H1 (cell line): ENCODE measurements around the gene GADD45B. TPM values are rescaled to one million over a fixed set of nuclear protein-coding genes. Genes with fewer than 3 reads are reported as not detected.

ENCODE experiments used
- CTCF ChIA-PET: fragments of 300-600 bp; sonication (Branson Sonifier 250); formaldehyde crosslinking; loops from one replicate; lab custom pipeline; 2021; ENCODE audit not compliant: partially characterized antibody; lab: Charles Lee
- POLR2A ChIA-PET: fragments of 300-600 bp; sonication (Branson Sonifier 250); formaldehyde crosslinking; loops from one replicate; lab custom pipeline; 2021; ENCODE audit warnings: inconsistent platforms; ENCODE audit not compliant: partially characterized antibody; lab: Charles Lee
- DNase-seq, 2 experiments: peaks; one replicate each; pipeline versions ENCODE4 v3.0.0 to v3.0.0-alpha.2; 2010 to 2022; ENCODE audit warnings: low spot score in 2 of 2, low read depth in 1 of 2, mixed read lengths in 1 of 2
- FAIRE-seq: peaks from 2 replicates; lab custom pipeline; 2011; peaks lifted over from hg19 to GRCh38; lab: Jason Lieb, UNC
- H2AFZ ChIP-seq: 2 replicates; pipeline ENCODE4 v1.8.1; 2012; ENCODE audit warnings: low read length, inconsistent platforms
- H2AK5ac ChIP-seq: 2 replicates; pipeline ENCODE4 v1.6.1; 2013; ENCODE audit warnings: low read depth, low read length
- H2BK120ac ChIP-seq: replicated peaks from 2 replicates; pipeline ENCODE3; 2013; ENCODE audit warnings: low read depth, low read length, inconsistent platforms
- H2BK12ac ChIP-seq: 2 replicates; pipeline ENCODE4 v1.6.1; 2013; ENCODE audit warnings: low read depth, low read length
- H2BK15ac ChIP-seq: 2 replicates; pipeline ENCODE4 v1.6.1; 2013; ENCODE audit warnings: low read length
- H2BK20ac ChIP-seq: 2 replicates; pipeline ENCODE4 v1.6.1; 2013; ENCODE audit warnings: low read length
- H2BK5ac ChIP-seq: 2 replicates; pipeline ENCODE4 v1.6.1; 2013; ENCODE audit warnings: low read depth, low read length
- H3K14ac ChIP-seq: 2 replicates; pipeline ENCODE4 v1.6.1; 2013; ENCODE audit warnings: inconsistent platforms; ENCODE audit not compliant: insufficient read length
- H3K18ac ChIP-seq: 2 replicates; pipeline ENCODE4 v1.6.1; 2013; ENCODE audit warnings: low read length; ENCODE audit errors: extremely low read depth
- H3K23ac ChIP-seq: 2 replicates; pipeline ENCODE4 v1.6.1; 2013; ENCODE audit warnings: inconsistent platforms; ENCODE audit not compliant: insufficient read length
- H3K23me2 ChIP-seq: 2 replicates; pipeline ENCODE4 v1.6.1; 2013; ENCODE audit warnings: low read depth, low read length
- H3K27ac ChIP-seq: 2 replicates; pipeline ENCODE4 v1.6.1; 2011; ENCODE audit warnings: low read depth, low read length, inconsistent platforms
- H3K27me3 ChIP-seq, 4 experiments: replicated peaks in 1 of 4; 1 replicate in 1 of 4; 2 replicates in 3 of 4; pipeline versions ENCODE4 v1.6.1 to v1.8.1; 2011 to 2013; ENCODE audit warnings: low read length in 3 of 4, mild to moderate bottlenecking in 3 of 4, inconsistent platforms in 2 of 4, mixed read lengths in 2 of 4, moderate library complexity in 1 of 4; ENCODE audit not compliant: control insufficient read depth in 3 of 4, insufficient read depth in 3 of 4; ENCODE audit errors: extremely low read depth in 1 of 4
- H3K36me3 ChIP-seq, 4 experiments: 2 replicates each; pipeline versions ENCODE4 v1.6.1 to v1.8.1; 2011 to 2013; ENCODE audit warnings: mild to moderate bottlenecking in 4 of 4, low read length in 3 of 4, moderate library complexity in 2 of 4, control low read depth in 1 of 4, inconsistent platforms in 1 of 4; ENCODE audit not compliant: insufficient read depth in 4 of 4, control insufficient read depth in 2 of 4
- H3K4ac ChIP-seq: replicated peaks from 2 replicates; pipeline ENCODE3; 2013; ENCODE audit warnings: low read length, low read depth, mixed read lengths, inconsistent platforms; ENCODE audit not compliant: insufficient read length
- H3K4me1 ChIP-seq, 4 experiments: replicated peaks in 1 of 4; 1 replicate in 1 of 4; 2 replicates in 3 of 4; pipeline versions ENCODE4 v1.6.1 to v1.8.1; 2011 to 2013; ENCODE audit warnings: low read length in 3 of 4, inconsistent platforms in 2 of 4, mixed read lengths in 1 of 4; ENCODE audit not compliant: insufficient read depth in 4 of 4, control insufficient read depth in 3 of 4
- H3K4me2 ChIP-seq, 2 experiments: 2 replicates each; pipeline versions ENCODE4 v1.6.1 to v1.8.1; 2011 to 2013; ENCODE audit warnings: low read depth in 2 of 2, low read length in 2 of 2, control low read depth in 1 of 2, inconsistent platforms in 1 of 2, mild to moderate bottlenecking in 1 of 2; ENCODE audit not compliant: insufficient read depth in 1 of 2
- H3K4me3 ChIP-seq, 4 experiments: fragments of 200-600, 300-600 bp in 1 of 4; sonication (generic), shearing (Covaris generic), sonication (Bioruptor Twin) in 1 of 4; 2 replicates each; pipeline versions ENCODE4 v1.5.1 to v1.8.1; 2011 to 2016; ENCODE audit warnings: low read length in 4 of 4, low read depth in 3 of 4, control low read depth in 2 of 4, inconsistent platforms in 2 of 4, mild to moderate bottlenecking in 2 of 4, mixed read lengths in 1 of 4, moderate library complexity in 1 of 4; ENCODE audit not compliant: insufficient read depth in 2 of 4; ENCODE audit errors: extremely low read depth in 1 of 4
- H3K56ac ChIP-seq: replicated peaks from 2 replicates; pipeline ENCODE3; 2013; ENCODE audit warnings: low read depth, mild to moderate bottlenecking, mixed read lengths, low read length, inconsistent platforms; ENCODE audit not compliant: insufficient read length
- H3K79me1 ChIP-seq: 2 replicates; pipeline ENCODE4 v1.6.1; 2013; ENCODE audit warnings: low read depth, low read length, control low read depth
- H3K79me2 ChIP-seq, 2 experiments: 2 replicates each; pipeline versions ENCODE4 v1.6.1 to v1.8.1; 2012 to 2013; ENCODE audit warnings: low read length in 2 of 2, mild to moderate bottlenecking in 2 of 2, inconsistent platforms in 1 of 2; ENCODE audit not compliant: insufficient read depth in 2 of 2, control insufficient read depth in 1 of 2
- H3K9ac ChIP-seq, 4 experiments: replicated peaks in 1 of 4; 1 replicate in 1 of 4; 2 replicates in 3 of 4; pipeline versions ENCODE4 v1.6.1 to v1.8.1; 2011 to 2013; ENCODE audit warnings: low read depth in 3 of 4, low read length in 3 of 4, control low read depth in 2 of 4, mild to moderate bottlenecking in 2 of 4, moderate library complexity in 2 of 4, inconsistent platforms in 1 of 4; ENCODE audit errors: extremely low read depth in 1 of 4
- H3K9me3 ChIP-seq, 2 experiments: 2 replicates each; pipeline versions ENCODE4 v1.6.1 to v1.8.1; 2012 to 2013; ENCODE audit warnings: mild to moderate bottlenecking in 2 of 2, moderate library complexity in 2 of 2, control low read depth in 1 of 2, inconsistent platforms in 1 of 2, low read depth in 1 of 2, low read length in 1 of 2, mixed read lengths in 1 of 2; ENCODE audit not compliant: insufficient read depth in 2 of 2
- H4K20me1 ChIP-seq, 2 experiments: replicated peaks in 1 of 2; 2 replicates each; pipeline versions ENCODE3 to v1.8.1; 2011 to 2013; ENCODE audit warnings: inconsistent platforms in 2 of 2, low read length in 2 of 2, mild to moderate bottlenecking in 1 of 2; ENCODE audit not compliant: insufficient read depth in 2 of 2, control insufficient read depth in 1 of 2
- H4K5ac ChIP-seq: 2 replicates; pipeline ENCODE4 v1.6.1; 2013; ENCODE audit warnings: low read length, low read depth, mixed read lengths, inconsistent platforms; ENCODE audit not compliant: insufficient read length
- H4K8ac ChIP-seq: 2 replicates; pipeline ENCODE4 v1.8.0; 2013; ENCODE audit warnings: mild to moderate bottlenecking, moderate library complexity, low read length, inconsistent platforms; ENCODE audit not compliant: insufficient read depth; ENCODE audit errors: extremely low read depth
- H4K91ac ChIP-seq: replicated peaks from 2 replicates; pipeline ENCODE3; 2013; ENCODE audit warnings: low read length, mixed read lengths, inconsistent platforms; ENCODE audit not compliant: insufficient read length
- BCL11A ChIP-seq, 2 experiments: IDR thresholded peaks; one replicate each; pipeline ENCODE4 v1.6.1; 2011; ENCODE audit warnings: low read depth in 2 of 2, low read length in 2 of 2, mild to moderate bottlenecking in 2 of 2
- EP300 ChIP-seq, 2 experiments: IDR thresholded peaks; 1 replicate in 1 of 2; 2 replicates in 1 of 2; pipeline ENCODE4 v1.6.1; 2011 to 2012; ENCODE audit warnings: low read depth in 2 of 2, low read length in 2 of 2, mild to moderate bottlenecking in 2 of 2, borderline replicate concordance in 1 of 2, inconsistent platforms in 1 of 2, moderate library complexity in 1 of 2
- MAFK ChIP-seq: IDR thresholded peaks from 2 replicates; pipeline ENCODE4 v1.6.1; 2012; ENCODE audit warnings: low read depth, mild to moderate bottlenecking, improper control_type of control experiment, low read length
- NANOG ChIP-seq: IDR thresholded peaks from 2 replicates; pipeline ENCODE4 v1.6.1; 2011; ENCODE audit warnings: low read length, low read depth, mild to moderate bottlenecking, inconsistent platforms; ENCODE audit not compliant: insufficient read depth, poor library complexity, severe bottlenecking
- PHF8 ChIP-seq: fragments of 200-600 bp; sonication (generic); conservative IDR thresholded peaks from 2 replicates; pipeline ENCODE4 v1.7.1; 2012; ENCODE audit warnings: low read depth, mild to moderate bottlenecking, inconsistent platforms, low read length, moderate library complexity
- POLR2A ChIP-seq, 2 experiments: IDR thresholded peaks; 1 replicate in 1 of 2; 2 replicates in 1 of 2; pipeline ENCODE4 v1.6.1; 2011; ENCODE audit warnings: low read depth in 2 of 2, low read length in 2 of 2, mild to moderate bottlenecking in 2 of 2; ENCODE audit errors: control extremely low read depth in 1 of 2
- RNF2 ChIP-seq: fragments of 200-900, 300-1000 bp; sonication (generic); IDR thresholded peaks from 2 replicates; pipeline ENCODE4 v1.7.1; 2016; ENCODE audit warnings: borderline replicate concordance, low read depth, mild to moderate bottlenecking, antibody characterized with exemption, low read length; ENCODE audit not compliant: poor library complexity, severe bottlenecking; ENCODE audit errors: missing control alignments
- SIN3A ChIP-seq, 2 experiments: IDR thresholded peaks in 1 of 2; conservative IDR thresholded peaks in 1 of 2; 2 replicates each; pipeline ENCODE4 v1.6.1; 2011 to 2012; ENCODE audit warnings: low read length in 2 of 2, improper control_type of control experiment in 1 of 2, low read depth in 1 of 2, mild to moderate bottlenecking in 1 of 2
- TAF7 ChIP-seq: optimal IDR thresholded peaks from 2 replicates; pipeline ENCODE3; 2011; ENCODE audit warnings: low read depth, mild to moderate bottlenecking, inconsistent platforms, low read length, moderate library complexity, borderline replicate concordance
- WGBS, 2 experiments: shearing (Covaris generic) in 1 of 2; methylation state at CpG; one replicate each; pipeline versions ENCODE4 v1.1.6 to v1.1.7; 2013 to 2015; ENCODE audit warnings: low lambda C conversion rate in 2 of 2, mixed read lengths in 2 of 2, inconsistent platforms in 1 of 2, low coverage in 1 of 2, missing lambda C conversion rate in 1 of 2; ENCODE audit not compliant: insufficient replicate concordance in 2 of 2, insufficient coverage in 1 of 2, insufficient read length in 1 of 2; ENCODE audit errors: extremely low coverage in 1 of 2, missing lambda C conversion rate in 1 of 2; 5-methylcytosine and 5-hydroxymethylcytosine counted together
- polyA plus RNA-seq, 7 experiments: library from polyadenylated mRNA; depleted of rRNA in 3 of 7; stranded (reverse) in 5 of 7; unstranded in 2 of 7; fragments of >200 nt in 5 of 7; fragments of 200-250 nt in 2 of 7; gene quantifications; 1 replicate in 5 of 7; 2 replicates in 1 of 7; 4 replicates in 1 of 7; pipeline versions ENCODE4 v1.2.1 to v1.2.3, GENCODE V29; 2011 to 2013; ENCODE audit warnings: missing spikeins in 2 of 7, mixed read lengths in 2 of 7
- total RNA-seq: library from RNA; stranded (reverse); fragmentation: NEBNext Ultra II Directional; extraction: Animal tissue kit (Norgen Biotek cat#: 25700); gene quantifications from 2 replicates; pipeline ENCODE4 v1.2.1, GENCODE V29; 2021

Gene GADD45B
- total and polyA plus RNA-seq, 2 of the 8 experiments (the other 6 are each of a cell fraction or from before 2014, with no cell fraction given), result 7.4 to 11.4 TPM

DNA sequence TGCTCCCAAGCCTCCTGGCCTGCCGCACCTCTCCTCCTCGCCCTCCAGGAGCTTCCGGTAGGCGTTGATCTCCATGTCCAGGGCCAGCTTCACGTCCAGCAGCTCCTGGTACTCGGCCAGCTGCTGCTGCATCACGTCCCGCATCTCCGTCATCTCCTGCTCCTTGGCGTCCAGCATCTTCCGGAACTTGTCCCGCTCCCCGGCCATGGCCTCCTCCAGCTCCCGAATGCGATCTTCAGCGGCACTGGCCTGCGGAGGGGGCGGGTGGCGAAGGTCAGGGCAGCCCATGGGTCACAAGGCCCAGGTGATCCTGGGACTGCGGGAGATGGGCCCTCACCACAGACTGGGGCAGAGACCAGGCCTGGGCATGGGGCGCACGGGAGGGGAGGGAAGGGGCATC, 41.7 kb upstream of the GADD45B start:
- Histone ChIP-seq H3K4me2 (no peak overlapping the region), H4K8ac (no peak overlapping the region; the same call in 1 of the 2 replicates), H3K4me1 (no peaks in the 10 kb centered on the region), H2BK5ac (no peak overlapping the region; the same call in 1 of the 2 replicates), H4K91ac (no peak overlapping the region), H3K4me3 (no peak overlapping the region), H2BK12ac (no peak overlapping the region), H2AFZ (no peak overlapping the region), H2BK120ac (no peak overlapping the region), H3K79me1 (no peaks in the 10 kb centered on the region; the same call in 1 of the 2 replicates), H3K9me3 (no peaks in the 10 kb centered on the region), H3K36me3 (peaks cover 12 to 57% (median 42%) of the 10 kb centered on the region in 4 experiments), H4K5ac (no peak overlapping the region), H3K18ac (no peak overlapping the region), H2BK15ac (no peak overlapping the region), H3K9ac (no peak overlapping the region), H3K14ac (no peak overlapping the region), H4K20me1 (peaks cover 6 to 16% of the 10 kb centered on the region in 2 experiments), H3K4ac (no peak overlapping the region), H3K23ac (no peak overlapping the region), H3K23me2 (no peaks in the 10 kb centered on the region), H2BK20ac (no peak overlapping the region), H3K79me2 (no peaks in the 10 kb centered on the region; a peak in 1 of 4 replicates), H2AK5ac (no peak overlapping the region), H3K56ac (no peak overlapping the region), H3K27ac (no peak overlapping the region), H3K27me3 (no peaks in the 10 kb centered on the region)
- ChIA-PET CTCF (no interaction called here), POLR2A (interaction anchor here (1.2 to 1.6 kb wide), 3 partner anchors 10 to 185 kb away, joined by 3 to 4 read pairs (median 4); no protein-coding TSS in a partner anchor)
- DNase-seq (no peak), FAIRE-seq (no peak)
- TF ChIP-seq NANOG (no peak), RNF2 (no peak), SIN3A (conservative IDR thresholded peaks at IDR 0.05 in 1 of 2, IDR thresholded peaks at IDR 0.05 in 1 of 2; ENCODE audit: low read depth in 1 of 2, low read length in 2 of 2) (no peak), EP300 (IDR thresholded peaks at IDR 0.05; ENCODE audit: borderline replicate concordance in 1 of 2, low read depth in 2 of 2, low read length in 2 of 2) (no peak), POLR2A (IDR thresholded peaks at IDR 0.05; ENCODE audit: control extremely low read depth in 1 of 2, low read depth in 2 of 2, low read length in 2 of 2) (no peak), MAFK (no peak), BCL11A (IDR thresholded peaks at IDR 0.05; ENCODE audit: low read depth in 2 of 2, low read length in 2 of 2) (no peak), PHF8 (no peak), TAF7 (no peak)
- WGBS, 2 experiments, result 87% methylated on average over 19 of the region's 22 CpGs; no CpG with 5 or more reads in 1 of the 2 experiments
